Astrocyte (in vitro differentiated cells and primary cell): ENCODE results near the gene MYOF.

Experiments used
- EZH2 ChIP-seq: IDR thresholded peaks from 2 replicates; pipeline ENCODE4 v1.6.1; 2012; ENCODE audit warnings: mild to moderate bottlenecking, low read length, inconsistent platforms; ENCODE audit not compliant: insufficient read depth
- TF ChIP-seq, protein P1 (sequence below): IDR thresholded peaks from 2 replicates; pipeline ENCODE4 v1.5.1; 2011; ENCODE audit warnings: low read depth, mild to moderate bottlenecking, inconsistent platforms, low read length, moderate library complexity; ENCODE audit not compliant: insufficient read depth

DNA sequence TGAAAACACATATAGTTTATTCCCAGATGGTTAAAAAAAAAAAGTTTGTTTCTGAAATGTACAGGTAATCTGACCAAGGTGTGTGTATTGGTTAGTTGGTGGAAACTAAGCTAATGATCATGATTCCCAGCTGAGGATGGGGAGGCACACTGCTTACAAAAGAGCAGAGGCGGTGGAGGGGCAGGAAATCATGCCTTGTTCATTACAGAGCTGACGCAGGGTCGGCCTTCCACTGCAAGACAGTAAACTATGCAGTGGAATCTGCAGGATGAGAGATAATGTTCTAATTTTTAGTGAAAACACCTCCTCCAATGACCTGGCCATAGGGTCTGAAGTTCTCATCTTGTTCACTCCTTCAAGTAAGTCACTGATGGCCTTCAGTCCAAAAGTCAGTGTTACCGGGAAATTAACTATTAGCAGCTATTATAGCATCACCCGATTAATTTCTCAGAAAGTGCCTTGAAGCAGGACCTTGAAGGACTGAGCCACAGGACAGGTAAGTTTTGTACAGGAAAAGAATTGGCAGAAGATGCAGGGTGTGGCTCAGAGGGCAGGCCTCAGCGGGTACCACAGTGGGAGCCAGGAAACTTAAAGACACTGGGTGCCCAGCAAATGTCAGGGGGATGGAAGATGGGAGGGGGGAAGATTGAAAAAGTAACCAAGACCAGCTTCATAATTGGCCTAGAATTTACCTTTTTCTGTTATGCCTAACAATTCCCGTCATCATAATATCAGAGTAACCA lies 36.0 kb downstream of the MYOF start:
- TF ChIP-seq, protein P1, sequence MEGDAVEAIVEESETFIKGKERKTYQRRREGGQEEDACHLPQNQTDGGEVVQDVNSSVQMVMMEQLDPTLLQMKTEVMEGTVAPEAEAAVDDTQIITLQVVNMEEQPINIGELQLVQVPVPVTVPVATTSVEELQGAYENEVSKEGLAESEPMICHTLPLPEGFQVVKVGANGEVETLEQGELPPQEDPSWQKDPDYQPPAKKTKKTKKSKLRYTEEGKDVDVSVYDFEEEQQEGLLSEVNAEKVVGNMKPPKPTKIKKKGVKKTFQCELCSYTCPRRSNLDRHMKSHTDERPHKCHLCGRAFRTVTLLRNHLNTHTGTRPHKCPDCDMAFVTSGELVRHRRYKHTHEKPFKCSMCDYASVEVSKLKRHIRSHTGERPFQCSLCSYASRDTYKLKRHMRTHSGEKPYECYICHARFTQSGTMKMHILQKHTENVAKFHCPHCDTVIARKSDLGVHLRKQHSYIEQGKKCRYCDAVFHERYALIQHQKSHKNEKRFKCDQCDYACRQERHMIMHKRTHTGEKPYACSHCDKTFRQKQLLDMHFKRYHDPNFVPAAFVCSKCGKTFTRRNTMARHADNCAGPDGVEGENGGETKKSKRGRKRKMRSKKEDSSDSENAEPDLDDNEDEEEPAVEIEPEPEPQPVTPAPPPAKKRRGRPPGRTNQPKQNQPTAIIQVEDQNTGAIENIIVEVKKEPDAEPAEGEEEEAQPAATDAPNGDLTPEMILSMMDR = no peak
- TF ChIP-seq EZH2 = no peak
